COLO829 (cell line): ENCODE measurements around the gene PPP2R2D.
A peak's percentile ranks its signal among the peaks of the same experiment; 100 is the strongest.
"Not testable (repeated sequence)": the region's sequence is repeated elsewhere in the genome, so short reads cannot be mapped to it uniquely, and the experiment has no call there.

Experiments used
- DNase-seq: peaks from one replicate; pipeline ENCODE4 v3.0.0; 2012; ENCODE audit warnings: low spot score

Gene PPP2R2D

GRCh38 chr10:131977323-131978096, 76.7 kb downstream of the PPP2R2D start:
- no peak for DNase-seq

DNA sequence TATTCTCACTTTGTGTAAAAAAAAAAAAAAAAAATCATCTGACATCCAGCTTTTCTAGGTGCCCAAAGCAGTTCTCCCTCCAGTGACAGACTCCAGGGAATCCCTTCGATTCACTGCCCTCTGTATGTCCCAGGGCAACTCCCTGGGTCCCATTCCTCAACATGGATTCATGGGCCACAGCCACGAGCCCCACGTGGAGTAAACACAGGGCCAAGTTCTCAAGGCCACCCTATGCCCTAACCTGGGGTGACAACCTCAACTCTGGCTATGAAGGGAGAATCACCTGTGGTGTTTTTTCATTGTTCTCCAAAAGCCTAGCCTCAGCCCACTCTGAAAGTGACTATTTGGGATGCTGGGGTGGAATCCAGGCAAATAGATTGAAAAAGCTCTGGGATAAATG, 77.6 kb downstream of the PPP2R2D start:
- no peak for DNase-seq

DNA sequence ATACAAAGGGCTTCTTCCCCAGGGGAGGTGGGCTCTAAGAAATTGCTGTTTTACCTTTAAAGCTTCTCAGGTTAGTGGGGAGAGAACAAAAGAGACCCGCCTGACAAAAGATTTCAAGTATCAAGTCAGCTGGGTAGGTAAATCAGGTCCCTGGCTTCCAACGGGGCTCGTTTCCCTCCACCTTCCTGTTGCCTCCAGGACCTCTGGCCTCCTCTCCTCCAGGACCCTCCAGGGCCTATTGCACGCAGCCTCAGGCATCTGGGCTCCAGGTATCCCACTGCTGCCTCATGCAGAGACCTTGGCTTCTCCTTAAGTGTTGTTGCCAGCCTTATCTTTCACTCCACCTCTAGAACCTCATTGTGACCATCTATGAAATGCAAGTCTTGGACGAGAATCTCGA, 78.0 kb downstream of the PPP2R2D start:
- DNase-seq = no peak

DNA sequence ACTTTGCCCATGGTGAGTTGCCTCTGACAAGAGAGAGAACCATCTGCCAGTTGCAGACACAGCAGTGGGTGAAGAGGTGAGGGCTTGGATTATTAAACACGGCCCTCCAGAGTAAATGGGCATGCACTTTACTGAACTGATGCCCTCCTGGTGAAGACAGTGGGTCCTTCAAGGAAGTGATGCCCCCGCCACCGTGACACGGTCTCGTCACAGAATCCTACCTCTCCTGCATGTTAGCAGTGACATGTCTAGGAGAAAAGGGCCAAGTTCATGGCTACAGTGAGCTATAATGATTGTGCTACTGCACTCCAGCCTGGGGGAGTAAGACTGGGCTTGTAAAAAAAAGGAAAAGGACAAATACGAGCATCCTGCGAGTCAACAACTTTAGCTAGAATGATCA, 78.5 kb downstream of the PPP2R2D start:
- DNase-seq = no peak

DNA sequence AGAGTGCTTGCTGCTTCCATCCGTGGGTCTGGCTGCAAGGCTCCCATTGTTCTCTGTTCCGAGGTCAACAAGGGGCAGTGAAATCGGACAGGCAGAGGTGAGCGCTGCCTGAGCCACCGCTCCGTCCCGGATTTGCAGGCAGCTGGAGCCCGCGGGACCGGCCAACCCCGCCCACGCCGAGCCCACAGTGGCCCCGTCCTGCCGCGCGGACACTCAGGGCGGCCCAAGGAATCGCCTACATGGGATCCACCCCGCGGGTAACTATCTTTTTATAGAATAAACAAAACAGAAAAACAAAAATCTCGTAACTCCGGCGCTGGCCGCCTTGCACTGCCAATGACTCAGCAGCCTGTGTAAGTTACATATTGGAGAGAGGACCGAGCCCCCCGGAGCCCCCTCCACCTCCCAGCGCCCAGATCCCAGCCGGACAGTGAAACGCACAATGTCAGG, 79.0 kb downstream of the PPP2R2D start:
- DNase-seq = no peak

GRCh38 chr10:131980321-131980720, 79.5 kb downstream of the PPP2R2D start:
- DNase-seq = no peak

DNA sequence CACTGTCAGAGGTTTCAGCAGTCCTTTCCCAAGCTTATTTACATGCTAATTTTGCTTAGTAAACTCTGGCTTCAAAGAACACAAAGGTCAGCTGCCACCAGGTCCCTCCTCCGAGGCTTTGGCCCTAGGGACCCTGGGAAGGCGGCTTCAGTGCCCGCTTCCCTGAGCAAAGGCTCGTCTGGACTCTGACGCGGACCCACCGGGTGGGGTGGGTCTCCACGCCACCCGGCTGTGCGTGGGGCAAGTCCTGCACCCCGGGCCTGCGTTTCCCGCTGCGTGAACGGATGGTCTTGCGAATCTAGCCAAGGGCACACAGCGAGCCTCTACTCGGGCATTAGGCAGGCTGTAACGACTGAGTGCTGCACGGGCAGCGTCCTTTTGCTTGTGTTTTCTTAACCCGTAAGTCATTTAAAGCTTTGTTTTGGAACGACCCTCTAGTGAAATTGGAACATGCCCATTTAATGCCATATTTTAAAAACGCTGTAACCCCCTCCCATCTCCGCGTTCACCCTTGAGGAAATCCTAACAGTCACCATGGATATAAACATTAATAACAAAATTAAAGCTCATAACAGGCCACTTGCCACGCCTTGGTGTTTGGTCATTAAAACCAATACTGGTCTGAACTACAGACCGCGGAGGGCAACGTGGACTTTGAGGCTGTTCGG, 80.1 kb downstream of the PPP2R2D start:
- no peak for DNase-seq

GRCh38 chr10:131981429-131982184, 80.8 kb downstream of the PPP2R2D start, which contains the start of gene BNIP3:
BNIP3 (minus strand) TSS chr10:131981923; CDS start chr10:131981806, 117 bp downstream.
- DNase-seq = peak; percentile 87

DNA sequence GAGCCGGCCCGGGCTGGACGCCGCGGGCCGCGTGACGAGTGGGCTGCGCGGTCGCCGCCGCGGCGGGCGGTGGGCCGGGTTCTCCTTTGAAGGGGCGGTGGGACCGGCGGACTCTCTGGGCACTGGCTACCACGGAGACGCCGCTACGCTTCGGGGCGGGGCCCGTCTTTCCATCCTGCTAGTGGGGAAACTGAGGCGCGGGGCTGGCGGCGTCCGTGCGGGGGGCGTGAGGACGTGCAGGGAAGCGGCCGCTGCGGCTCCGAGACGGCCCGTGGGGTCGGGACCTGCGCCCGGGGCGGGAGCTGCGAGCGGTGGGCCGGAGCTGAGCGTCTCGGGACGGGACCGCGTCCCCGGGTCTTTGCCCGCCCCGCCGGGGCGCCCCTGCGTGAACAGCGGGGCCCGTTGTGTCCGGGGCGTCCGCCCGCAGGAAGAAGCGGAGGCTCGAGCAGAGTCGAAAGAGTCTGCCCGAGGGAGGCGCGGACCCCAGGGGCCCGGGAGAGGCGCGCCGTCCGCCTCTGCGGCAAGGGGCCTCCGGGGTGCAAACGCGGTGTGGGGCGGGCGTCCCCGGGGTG, 81.5 kb downstream of the PPP2R2D start:
- DNase-seq = no peak

DNA sequence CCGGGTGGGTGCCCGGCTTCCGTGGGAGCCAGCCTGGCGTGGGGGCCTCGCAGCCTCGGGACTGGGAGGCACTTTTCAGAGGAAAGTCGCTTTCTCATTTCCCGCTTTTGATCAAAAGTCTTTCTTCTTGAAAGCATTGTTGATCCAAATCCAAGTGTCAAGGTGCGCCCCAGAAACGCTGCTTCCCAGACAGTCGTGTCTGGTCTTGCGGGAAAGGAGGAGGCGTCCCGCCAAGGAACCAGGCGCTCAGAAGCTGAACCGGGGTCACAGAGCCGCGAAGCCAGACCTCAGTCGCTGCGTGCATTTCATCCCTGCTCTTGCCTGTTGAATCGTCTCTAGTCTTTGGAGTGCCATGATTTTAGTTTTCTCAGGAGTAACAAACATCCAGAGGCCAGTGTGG, 82.0 kb downstream of the PPP2R2D start:
- DNase-seq = no peak

GRCh38 chr10:131983780-131984179, 83.0 kb downstream of the PPP2R2D start:
- no peak for DNase-seq

DNA sequence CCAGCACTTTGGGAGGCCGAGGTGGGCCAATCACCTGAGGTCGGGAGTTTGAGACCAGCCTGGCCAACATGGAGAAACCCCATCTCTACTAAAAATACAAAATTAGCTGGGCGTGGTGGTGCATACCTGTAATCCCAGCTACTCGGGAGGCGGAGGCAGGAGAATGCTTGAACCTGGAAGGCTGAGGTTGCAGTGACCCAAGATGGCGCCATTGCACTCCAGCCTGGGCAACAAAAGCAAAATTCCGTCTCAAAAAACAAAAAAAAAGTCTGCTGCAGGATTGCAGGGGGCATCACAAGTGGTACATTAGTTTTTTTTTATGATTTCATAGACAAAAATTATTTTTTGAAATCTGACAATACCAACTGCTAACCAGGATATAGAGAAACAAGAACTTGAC, 86.0 kb downstream of the PPP2R2D start:
- not testable (repeated sequence) for DNase-seq

DNA sequence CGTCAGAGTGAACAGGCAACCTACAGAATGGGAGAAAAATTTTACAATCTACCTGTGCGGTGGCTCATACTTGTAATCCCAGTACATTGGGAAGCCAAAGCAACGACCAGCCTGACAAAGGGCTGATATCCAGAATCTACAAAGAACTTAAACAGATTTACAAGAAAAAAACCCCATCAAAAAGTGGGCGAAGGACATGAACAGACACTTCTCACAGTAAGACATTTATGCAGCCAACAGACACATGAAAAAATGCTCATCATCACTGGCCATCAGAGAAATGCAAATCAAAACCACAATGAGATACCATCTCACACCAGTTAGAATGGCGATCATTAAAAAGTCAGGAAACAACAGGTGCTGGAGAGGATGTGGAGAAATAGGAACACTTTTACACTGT, 86.5 kb downstream of the PPP2R2D start:
- DNase-seq = not testable (repeated sequence)

DNA sequence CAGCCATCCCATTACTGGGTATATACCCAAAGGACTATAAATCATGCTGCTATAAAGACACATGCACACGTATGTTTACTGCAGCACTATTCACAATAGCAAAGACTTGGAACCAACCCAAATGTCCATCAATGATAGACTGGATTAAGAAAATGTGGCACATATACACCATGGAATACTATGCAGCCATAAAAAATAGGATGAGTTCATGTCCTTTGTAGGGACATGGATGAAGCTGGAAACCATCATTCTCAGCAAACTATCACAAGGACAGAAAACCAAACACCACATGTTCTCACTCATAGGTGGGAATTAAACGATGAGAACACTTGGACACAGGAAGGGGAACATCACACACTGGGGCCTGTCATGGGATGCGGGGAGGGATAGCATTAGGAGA, 87.0 kb downstream of the PPP2R2D start:
- DNase-seq = not testable (repeated sequence)

- DNase-seq = no peak
Observed at GRCh38 chr10:131991726-131992125, 90.9 kb downstream of the PPP2R2D start.

- no peak for DNase-seq
Observed at GRCh38 chr10:131993275-131993674, 92.5 kb downstream of the PPP2R2D start.

DNA sequence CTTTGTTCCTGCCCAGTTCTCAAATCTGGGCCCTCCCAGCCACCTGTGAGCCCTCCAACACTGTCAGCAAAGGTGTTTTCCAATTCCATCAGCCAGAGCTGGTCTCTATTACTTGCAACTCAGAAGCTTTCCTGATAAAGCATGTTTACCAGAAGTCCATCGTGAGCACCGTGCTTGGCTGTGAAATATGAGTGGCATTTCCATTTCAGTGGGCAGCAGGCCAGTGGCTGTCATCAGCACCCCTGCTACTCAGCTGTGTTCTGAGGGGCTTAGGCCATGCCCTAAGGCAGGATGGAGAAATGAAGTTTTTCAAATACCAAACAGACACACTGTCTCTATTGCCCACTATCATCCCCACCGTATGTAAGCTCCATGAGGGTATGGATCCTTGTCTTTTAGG, 93.6 kb downstream of the PPP2R2D start:
- DNase-seq = no peak

- DNase-seq = no peak
Observed at GRCh38 chr10:131996466-131997365, 95.9 kb downstream of the PPP2R2D start.

- no peak for DNase-seq
Observed at GRCh38 chr10:131997366-131998049, 96.7 kb downstream of the PPP2R2D start.

DNA sequence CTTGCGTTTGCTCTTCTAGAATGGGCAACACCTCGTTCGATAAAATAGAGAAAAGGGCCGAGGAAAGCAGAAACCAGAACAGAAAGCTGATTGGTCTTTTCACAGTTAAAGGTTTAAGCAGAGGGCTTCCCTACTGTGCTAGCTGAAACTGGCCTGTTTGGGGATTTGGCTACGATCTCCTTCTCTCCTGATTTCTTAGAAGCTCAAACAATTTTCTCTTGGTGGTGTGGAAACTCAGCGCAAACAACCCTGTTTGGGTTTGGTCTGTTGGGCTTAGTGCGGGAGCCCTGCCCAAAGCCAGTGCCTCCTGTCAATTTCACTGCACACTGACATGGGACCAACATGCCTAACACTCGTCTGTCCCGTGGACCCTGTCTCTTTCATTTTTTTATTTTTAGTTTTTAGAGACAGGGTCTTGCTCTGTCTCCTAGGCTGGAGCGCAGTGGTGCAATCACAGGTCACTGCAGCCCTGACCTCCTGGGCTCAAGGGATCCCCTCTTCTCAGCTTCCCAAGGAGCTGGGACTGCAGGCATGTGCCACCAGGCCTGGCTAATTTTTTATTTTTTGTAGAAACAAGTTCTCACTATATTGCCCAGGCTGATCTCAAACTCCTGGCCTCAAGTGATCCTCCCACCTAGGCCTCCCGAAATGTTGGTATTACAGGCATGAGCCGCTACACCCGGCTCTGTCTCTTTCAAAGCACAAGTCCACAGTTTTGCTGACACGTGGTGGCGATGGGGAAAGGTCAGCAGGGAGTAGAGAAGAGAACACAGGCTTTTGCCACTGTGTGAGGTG, 97.4 kb downstream of the PPP2R2D start:
- no peak for DNase-seq
